DMS153 treated with DMSO at 0.1 percent for 48 hours (cell line): ENCODE data around the gene KRT1.

ENCODE experiments used
- DNase-seq: peaks from one replicate; lab custom pipeline; 2025; ENCODE audit not compliant: unreplicated experiment; lab: John Stamatoyannopoulos, UW

The KRT1 gene

DNA sequence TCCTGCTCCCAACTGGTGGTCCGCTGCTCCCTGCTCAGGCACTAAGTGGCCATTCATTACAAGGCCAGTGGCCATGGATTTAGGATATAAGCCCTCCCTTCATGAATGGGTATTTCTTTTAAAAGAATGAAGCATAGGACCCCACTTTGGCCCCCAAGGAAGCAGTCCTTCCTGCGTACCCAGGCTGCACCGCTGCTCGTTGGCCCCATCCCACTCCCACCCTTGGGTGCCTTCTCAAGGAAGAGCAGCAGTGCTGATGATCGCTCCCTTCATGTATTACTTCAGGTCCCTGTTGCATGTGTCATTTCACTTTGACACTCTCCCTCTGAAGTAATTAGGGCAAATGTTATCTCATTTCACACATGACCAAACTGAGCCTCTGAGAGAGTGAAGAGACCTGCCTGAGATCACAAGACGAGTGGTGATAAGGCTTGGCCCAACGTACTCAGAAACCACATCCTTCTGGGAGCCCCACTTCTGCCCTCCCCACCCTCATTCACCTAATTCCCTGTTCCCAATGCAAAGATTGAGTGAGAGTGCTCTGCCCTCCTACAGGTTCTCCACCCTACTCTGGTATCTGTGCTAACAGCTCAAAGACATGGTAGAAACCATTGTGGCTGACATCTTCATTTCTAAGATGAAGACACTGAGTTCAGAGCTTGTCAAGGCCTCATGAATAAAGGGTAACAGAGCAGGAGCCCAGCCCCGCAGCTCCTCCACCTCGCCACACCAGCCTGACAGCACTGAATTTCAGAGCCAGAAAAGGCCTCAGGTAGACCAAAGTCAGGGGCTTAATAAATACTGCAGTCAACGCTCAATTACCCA lies 17.9 kb downstream of the KRT1 start:
- no peak for DNase-seq

DNA sequence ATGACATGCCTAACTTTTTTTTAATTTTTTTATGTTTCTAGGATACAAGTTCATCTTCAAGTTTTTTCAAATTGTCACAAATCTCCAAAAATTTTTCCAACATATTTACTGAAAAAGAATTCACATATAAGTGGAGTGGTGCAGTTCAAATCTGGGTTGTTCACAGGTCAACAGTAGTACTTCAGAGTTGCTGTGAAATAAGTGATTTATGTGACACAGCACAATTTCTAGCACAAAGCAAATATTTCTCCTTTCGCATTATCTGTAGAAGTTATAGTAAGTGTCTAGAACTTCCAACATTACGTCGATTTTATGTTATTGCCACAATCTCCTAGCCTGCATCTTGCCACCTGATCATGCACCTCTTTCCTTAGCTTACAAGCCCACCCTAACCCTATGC lies 18.5 kb downstream of the KRT1 start:
- no peak for DNase-seq

- no peak for DNase-seq
These were observed 19.2 kb downstream of the KRT1 start for GRCh38 chr12:52660934-52661499.

GRCh38 chr12:52659951-52660350 lies 20.3 kb downstream of the KRT1 start:
- no peak for DNase-seq

GRCh38 chr12:52659395-52659794 lies 20.8 kb downstream of the KRT1 start:
- DNase-seq, result no peak

GRCh38 chr12:52658196-52658595 lies 22.0 kb downstream of the KRT1 start:
- no peak for DNase-seq

- no peak for DNase-seq
These were observed 22.8 kb downstream of the KRT1 start for GRCh38 chr12:52657250-52657902.

GRCh38 chr12:52656616-52657015 lies 23.6 kb downstream of the KRT1 start:
- DNase-seq, result no peak

DNA sequence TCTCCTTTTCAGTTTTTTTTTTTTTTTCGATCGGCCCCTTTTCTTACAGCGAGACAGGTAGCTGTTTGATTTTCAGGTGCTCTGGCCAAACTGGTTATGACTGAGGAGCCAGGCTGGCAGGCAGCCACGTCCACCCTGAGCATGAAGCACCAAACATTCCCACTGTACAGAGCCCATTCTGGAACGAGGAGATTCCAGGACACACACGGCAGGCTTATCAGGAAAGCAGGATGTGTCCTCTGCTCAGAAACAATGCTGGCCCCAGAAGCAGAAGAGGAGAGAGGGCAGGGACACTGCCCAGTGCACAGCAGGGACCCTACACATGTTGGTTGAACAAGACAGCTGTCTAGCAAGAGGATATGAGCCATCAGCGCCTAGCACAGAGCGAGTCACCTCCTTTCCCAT lies 24.5 kb downstream of the KRT1 start:
- DNase-seq, result no peak

- no peak for DNase-seq
These were observed 25.0 kb downstream of the KRT1 start for GRCh38 chr12:52655251-52655650.

GRCh38 chr12:52651726-52652261 lies 28.4 kb downstream of the KRT1 start, which contains the start of gene KRT2:
TSS of gene KRT2 (minus strand) at chr12:52652211. CDS start at chr12:52652142, 69 bp downstream.
- DNase-seq, result no peak

- no peak for DNase-seq
These were observed 29.6 kb downstream of the KRT1 start for GRCh38 chr12:52650520-52651081.

DNA sequence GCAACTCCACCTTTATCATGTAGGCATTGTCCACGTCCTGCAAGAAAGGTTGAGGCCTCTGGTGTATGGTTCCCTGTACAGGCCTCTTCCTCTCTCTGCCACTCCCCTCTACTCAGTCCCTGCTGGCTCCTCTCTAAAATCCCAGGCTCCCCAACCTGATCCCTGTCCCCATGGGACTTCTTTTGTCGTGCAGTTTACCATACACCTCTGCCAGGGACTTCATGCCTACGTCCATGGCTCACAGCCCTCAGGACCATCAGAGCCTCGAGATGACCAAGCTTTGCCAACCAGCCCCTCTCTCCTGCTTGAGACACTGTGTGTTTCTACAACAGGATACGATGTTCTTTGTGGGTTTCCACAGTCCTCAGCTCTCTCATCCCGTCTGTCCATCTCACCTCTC lies 31.1 kb downstream of the KRT1 start:
- DNase-seq, result no peak

DNA sequence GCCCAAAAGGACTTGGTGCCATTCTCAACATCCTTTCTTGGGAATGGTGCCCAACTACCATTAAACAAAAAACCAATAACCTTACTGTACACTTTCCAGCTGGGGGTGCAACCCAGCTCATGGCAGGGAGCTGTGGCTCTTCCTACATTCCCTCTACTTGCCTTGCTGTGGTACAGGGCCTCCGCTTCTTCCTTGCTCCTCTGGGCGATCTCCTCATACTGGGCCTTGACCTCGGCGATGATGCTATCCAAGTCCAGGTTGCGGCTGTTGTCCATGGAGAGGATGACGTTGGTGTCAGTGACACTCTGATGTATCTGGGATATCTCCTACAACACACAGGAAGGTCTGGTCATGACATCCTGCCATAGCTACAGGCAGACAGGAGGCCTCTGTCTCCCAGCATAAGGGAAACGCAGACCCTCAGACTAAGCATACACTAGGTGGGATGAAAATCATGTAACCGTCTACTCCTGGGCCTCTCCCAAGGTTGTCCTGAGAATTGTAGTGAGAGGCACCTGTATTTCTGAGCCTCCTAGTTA lies 32.1 kb downstream of the KRT1 start:
- no peak for DNase-seq

DNA sequence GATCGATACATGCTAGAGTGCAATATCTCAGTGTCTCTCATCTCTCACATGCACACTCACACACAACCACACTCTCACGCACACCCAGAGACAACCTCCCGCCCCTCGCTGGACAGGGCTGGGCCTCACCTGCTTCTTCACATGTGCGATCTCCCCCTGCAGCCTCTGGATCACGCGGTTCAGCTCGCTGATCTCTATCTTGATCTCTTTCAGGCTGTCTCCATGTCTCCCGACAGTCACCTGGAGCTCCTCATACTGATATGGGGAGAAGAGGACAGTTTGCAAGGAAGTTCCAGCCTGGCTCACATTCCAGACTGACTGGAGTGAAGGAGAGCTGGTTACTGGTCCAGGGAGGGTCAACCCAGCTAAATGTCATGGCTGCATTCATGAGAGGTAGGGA lies 32.6 kb downstream of the KRT1 start:
- DNase-seq, result no peak

DNA sequence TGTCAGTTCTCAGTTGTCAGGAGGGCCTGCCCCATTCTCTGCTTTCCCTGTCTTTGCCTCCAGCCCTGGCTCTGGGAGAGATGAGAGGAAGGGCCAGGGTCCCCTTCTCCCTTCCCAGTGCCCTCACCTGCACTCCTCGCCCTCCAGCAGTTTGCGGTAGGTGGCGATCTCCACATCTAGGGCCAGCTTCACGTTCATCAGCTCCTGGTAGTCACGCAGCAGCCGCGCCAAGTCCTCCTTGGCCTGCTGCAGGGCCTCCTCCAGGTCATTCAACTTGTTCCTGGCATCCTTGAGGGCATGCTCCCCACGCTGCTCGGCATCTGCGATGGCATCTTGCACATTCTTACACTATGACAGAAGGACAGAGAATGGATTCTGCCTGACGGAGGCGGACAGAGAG lies 33.6 kb downstream of the KRT1 start:
- DNase-seq, result no peak

DNA sequence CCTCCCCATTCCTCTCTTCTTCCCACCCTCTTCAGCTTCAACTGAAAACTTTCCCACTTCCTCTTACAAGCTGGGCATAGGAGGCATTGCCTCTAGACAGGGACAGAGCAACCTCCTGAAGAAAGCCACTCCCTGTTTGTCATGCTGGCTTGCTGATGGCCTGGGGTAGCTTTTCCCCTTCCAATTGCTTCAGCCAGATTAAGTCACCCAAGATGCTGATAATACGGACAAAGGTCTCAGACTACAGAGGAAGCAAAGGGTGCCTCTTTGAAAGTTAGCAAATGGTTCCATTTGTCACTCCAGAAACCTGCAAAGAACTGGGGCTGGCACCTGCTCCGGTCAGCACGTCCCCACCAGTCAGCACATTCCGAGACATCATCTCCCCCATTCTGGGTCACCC lies 34.2 kb downstream of the KRT1 start:
- DNase-seq, result no peak

DNA sequence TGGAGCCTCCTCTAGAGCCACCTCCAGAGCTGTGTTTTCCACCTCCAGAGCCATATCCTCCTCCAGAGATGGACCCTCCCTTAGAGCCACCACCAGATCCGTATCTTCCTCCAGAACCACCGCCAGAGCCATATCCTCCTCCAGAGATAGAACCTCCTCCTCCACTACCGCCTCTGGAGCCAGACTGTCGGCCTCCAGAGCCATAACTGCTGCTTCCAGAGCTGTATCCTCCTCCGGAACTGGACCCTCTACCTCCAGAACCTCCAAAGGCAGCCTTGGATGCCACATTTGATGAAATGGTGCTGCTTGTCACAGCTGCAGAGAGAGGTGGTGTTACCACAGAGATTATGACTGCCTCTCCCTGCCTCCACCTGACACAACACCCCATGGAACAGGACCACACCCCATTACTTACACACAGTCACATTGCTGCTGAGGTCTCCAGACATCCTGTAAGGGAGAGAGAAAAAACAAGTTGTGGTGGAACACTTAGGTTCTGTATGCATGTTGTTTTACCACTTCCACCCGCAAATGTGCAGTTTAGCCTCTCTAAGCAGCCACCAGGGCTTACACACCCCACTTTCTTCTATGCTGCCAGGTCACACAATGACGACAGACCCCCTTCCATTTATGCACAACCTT lies 35.0 kb downstream of the KRT1 start:
- DNase-seq, result no peak

DNA sequence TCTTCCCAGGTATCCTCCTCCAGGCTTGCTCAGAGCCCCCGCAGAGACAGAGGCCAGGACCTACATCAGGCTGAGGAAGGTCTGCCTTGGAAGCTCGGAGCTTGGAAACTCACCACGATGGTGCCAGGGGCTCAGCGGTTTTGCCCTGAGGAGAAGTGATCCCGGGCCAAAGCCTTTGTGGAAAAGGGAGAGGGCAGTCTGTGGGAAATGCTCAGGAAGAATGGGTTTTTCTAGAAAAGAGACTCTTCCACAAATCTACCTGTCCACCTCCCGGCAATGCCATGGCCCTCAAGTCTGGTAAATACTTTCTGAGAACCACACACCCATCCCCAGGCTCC lies 36.2 kb downstream of the KRT1 start:
- no peak for DNase-seq

- DNase-seq, result no peak
These were observed 36.8 kb downstream of the KRT1 start for GRCh38 chr12:52643233-52644077.
